HCT116 (cell line): ENCODE measurements around the gene AXIN1. TPM values are rescaled to one million over a fixed set of nuclear protein-coding genes. Genes with fewer than 3 reads are reported as not detected.

ENCODE experiments used
- ATAC-seq: fragments of 200-7000 bp; cut with Tn5 transposase; 2 replicates; pipeline ENCODE4 v1.9.1; 2020; ENCODE audit warnings: mild to moderate bottlenecking, moderate library complexity
- BruUV-seq: library from RNA; stranded (reverse); fragments of 400-500 nt; replicated peaks from 2 replicates; lab custom pipeline; 2021; lab: Mats Ljungman, UMichigan
- CTCF ChIA-PET: fragments of 300-600 bp; sonication (Branson Sonifier 250); formaldehyde crosslinking; loops from one replicate; lab custom pipeline; 2021; ENCODE audit warnings: antibody characterized with exemption; lab: Charles Lee
- POLR2A ChIA-PET: fragments of 300-600, 350-600 bp; sonication (Branson Sonifier 250); formaldehyde crosslinking; loops from one replicate; lab custom pipeline; 2021; ENCODE audit warnings: antibody characterized with exemption; lab: Charles Lee
- RAD21 ChIA-PET, 2 experiments: fragments of 300-600 bp; sonication (Branson Sonifier 250); formaldehyde crosslinking; loops; one replicate each; lab custom pipeline; 2023; ENCODE audit warnings: low total read pairs in 2 of 2; ENCODE audit not compliant: uncharacterized antibody in 2 of 2, unreplicated experiment in 2 of 2, low non-redundant PET in 1 of 2; lab: Charles Lee
- DNase-seq: peaks from one replicate; pipeline ENCODE4 v3.0.0-alpha.2; 2010; ENCODE audit warnings: low read depth, low spot score
- H2AFZ ChIP-seq: fragments of 200-600 bp; shearing (Covaris generic), sonication (generic); 2 replicates; pipeline ENCODE4 v1.6.1; 2017; ENCODE audit warnings: low read depth, mixed run types, mixed read lengths, antibody characterized with exemption, low read length; ENCODE audit not compliant: poor library complexity, severe bottlenecking
- H3K27ac ChIP-seq: 2 replicates; pipeline ENCODE4 v1.5.1; 2012; ENCODE audit warnings: low read depth, low read length
- H3K27me3 ChIP-seq: fragments of 200-600 bp; sonication (generic); 2 replicates; pipeline ENCODE4 v1.6.1; 2016; ENCODE audit warnings: mixed run types, low read length, mixed read lengths; ENCODE audit not compliant: insufficient read depth
- H3K36me3 ChIP-seq, 2 experiments: fragments of 200-500 bp in 1 of 2; fragments of 200-600 bp in 1 of 2; sonication (Bioruptor generic) in 1 of 2; sonication (generic) in 1 of 2; 2 replicates each; pipeline versions ENCODE4 v1.5.1 to v1.6.1; 2014 to 2016; ENCODE audit warnings: low read length in 2 of 2, inconsistent platforms in 1 of 2, mixed read lengths in 1 of 2, mixed run types in 1 of 2; ENCODE audit not compliant: insufficient read depth in 2 of 2, control insufficient read depth in 1 of 2
- H3K4me1 ChIP-seq, 2 experiments: fragments of 200-600 bp in 1 of 2; sonication (generic) in 1 of 2; 2 replicates each; pipeline versions ENCODE4 v1.5.1 to v1.6.1; 2012 to 2017; ENCODE audit warnings: low read length in 2 of 2, inconsistent platforms in 1 of 2, mild to moderate bottlenecking in 1 of 2, mixed read lengths in 1 of 2, mixed run types in 1 of 2, moderate library complexity in 1 of 2; ENCODE audit not compliant: insufficient read depth in 2 of 2, control insufficient read depth in 1 of 2
- H3K4me2 ChIP-seq: fragments of 200-600 bp; sonication (generic); 2 replicates; pipeline ENCODE4 v1.6.1; 2017; ENCODE audit warnings: mixed run types, low read length, mixed read lengths
- H3K4me3 ChIP-seq, 2 experiments: fragments of 200-600 bp in 1 of 2; sonication (generic) in 1 of 2; replicated peaks in 1 of 2; 2 replicates each; pipeline ENCODE4 v1.5.1; 2011 to 2016; ENCODE audit warnings: low read length in 2 of 2, control low read depth in 1 of 2, low read depth in 1 of 2, mild to moderate bottlenecking in 1 of 2, mixed read lengths in 1 of 2, mixed run types in 1 of 2
- H3K79me2 ChIP-seq: fragments of 200-600 bp; sonication (generic); 2 replicates; pipeline ENCODE4 v1.6.1; 2017; ENCODE audit warnings: mild to moderate bottlenecking, mixed run types, low read length, moderate library complexity, mixed read lengths; ENCODE audit not compliant: insufficient read depth
- H3K9ac ChIP-seq: fragments of 200-600 bp; sonication (generic); 2 replicates; pipeline ENCODE4 v1.6.1; 2016; ENCODE audit warnings: low read length, mixed read lengths
- H3K9me2 ChIP-seq: fragments of 200-600 bp; sonication (generic), shearing (Covaris generic); 2 replicates; pipeline ENCODE4 v1.6.1; 2017; ENCODE audit warnings: mixed run types, mild to moderate bottlenecking, moderate library complexity; ENCODE audit not compliant: insufficient read depth
- H3K9me3 ChIP-seq, 2 experiments: fragments of 200-500 bp in 1 of 2; fragments of 200-600 bp in 1 of 2; sonication (Bioruptor generic) in 1 of 2; sonication (generic) in 1 of 2; 2 replicates each; pipeline ENCODE4 v1.6.1; 2014 to 2017; ENCODE audit warnings: low read length in 2 of 2, mixed read lengths in 2 of 2, inconsistent platforms in 1 of 2, low read depth in 1 of 2, mild to moderate bottlenecking in 1 of 2, mixed run types in 1 of 2, moderate library complexity in 1 of 2; ENCODE audit not compliant: control insufficient read depth in 1 of 2, insufficient read depth in 1 of 2
- H4K20me1 ChIP-seq: fragments of 200-600 bp; sonication (generic), shearing (Covaris generic); 2 replicates; pipeline ENCODE4 v1.6.1; 2017; ENCODE audit warnings: mixed run types, mild to moderate bottlenecking, moderate library complexity; ENCODE audit not compliant: insufficient read depth
- CEBPB ChIP-seq: IDR thresholded peaks from 2 replicates; pipeline ENCODE4 v1.6.1; 2012; ENCODE audit warnings: low read depth
- EGR1 ChIP-seq: IDR thresholded peaks from 2 replicates; pipeline ENCODE4 v1.6.1; 2012; ENCODE audit warnings: low read depth
- ELF1 ChIP-seq: IDR thresholded peaks from 2 replicates; pipeline ENCODE4 v1.6.1; 2012; ENCODE audit warnings: low read depth, borderline replicate concordance
- EZH2 ChIP-seq: fragments of 200-600 bp; sonication (generic); IDR thresholded peaks from 2 replicates; pipeline ENCODE4 v1.6.1; 2017; ENCODE audit warnings: antibody characterized with exemption, mixed run types
- EZH2phosphoT487 ChIP-seq: fragments of 200-600 bp; IDR thresholded peaks from 2 replicates; pipeline ENCODE4 v1.6.1; 2018; ENCODE audit warnings: antibody characterized with exemption, borderline replicate concordance
- FOSL1 ChIP-seq: IDR thresholded peaks from 2 replicates; pipeline ENCODE4 v1.6.1; 2012; ENCODE audit warnings: low read depth
- JUND ChIP-seq: IDR thresholded peaks from 2 replicates; pipeline ENCODE4 v1.6.1; 2012
- POLR2A ChIP-seq: IDR thresholded peaks from 2 replicates; pipeline ENCODE4 v1.7.0; 2011; ENCODE audit warnings: borderline replicate concordance; ENCODE audit not compliant: insufficient read depth, insufficient read length; ENCODE audit errors: extremely low read depth
- POLR2AphosphoS5 ChIP-seq: IDR thresholded peaks from 2 replicates; pipeline ENCODE4 v1.6.1; 2011; ENCODE audit warnings: mild to moderate bottlenecking, low read depth, low read length, moderate library complexity
- RAD21 ChIP-seq: IDR thresholded peaks from 2 replicates; pipeline ENCODE4 v1.6.1; 2012; ENCODE audit warnings: low read depth, mild to moderate bottlenecking
- SIN3A ChIP-seq: IDR thresholded peaks from 2 replicates; pipeline ENCODE4 v1.6.1; 2012; ENCODE audit warnings: low read depth
- SP1 ChIP-seq: IDR thresholded peaks from 2 replicates; pipeline ENCODE4 v1.6.1; 2012; ENCODE audit warnings: low read depth
- SRF ChIP-seq: IDR thresholded peaks from 2 replicates; pipeline ENCODE4 v1.6.1; 2012; ENCODE audit warnings: low read depth
- TCF7L2 ChIP-seq: IDR thresholded peaks from 2 replicates; pipeline ENCODE4 v1.7.0; 2011; ENCODE audit warnings: borderline replicate concordance, inconsistent platforms; ENCODE audit not compliant: insufficient read depth, insufficient read length; ENCODE audit errors: extremely low read depth
- YY1 ChIP-seq: IDR thresholded peaks from 2 replicates; pipeline ENCODE4 v1.6.1; 2011; ENCODE audit warnings: low read length, low read depth, moderate library complexity, mild to moderate bottlenecking; ENCODE audit not compliant: insufficient replicate concordance; ENCODE audit errors: extremely low read depth
- ZFX ChIP-seq: fragments of 450-650 bp; IDR thresholded peaks from 2 replicates; pipeline ENCODE4 v1.6.1; 2017
- ZNF274 ChIP-seq: fragments of 200-500 bp; sonication (Bioruptor generic); IDR thresholded peaks from 2 replicates; pipeline ENCODE4 v1.6.1; 2014; ENCODE audit warnings: mild to moderate bottlenecking, low read depth, low read length, inconsistent platforms
- intact Hi-C: fragments of 100-400 bp; cut with micrococcal nuclease; formaldehyde crosslinking; loops from 2 replicates; pipeline ENCODE4 v1.10.0; 2022
- total RNA-seq: library from RNA; stranded (reverse); gene quantifications from one replicate; pipeline ENCODE4 v1.2.1, GENCODE V29; 2021; ENCODE audit not compliant: unreplicated experiment
- TF ChIP-seq, protein P1 (sequence below): IDR thresholded peaks from 2 replicates; pipeline ENCODE4 v1.6.1; 2011; ENCODE audit warnings: mild to moderate bottlenecking, low read length, moderate library complexity; ENCODE audit not compliant: insufficient replicate concordance; ENCODE audit errors: extremely low read depth
- TF ChIP-seq, protein P2 (sequence below): IDR thresholded peaks from 2 replicates; pipeline ENCODE4 v1.6.1; 2012

The AXIN1 gene
- total RNA-seq, 1 experiment from 2014 or later = 20.2 TPM

DNA sequence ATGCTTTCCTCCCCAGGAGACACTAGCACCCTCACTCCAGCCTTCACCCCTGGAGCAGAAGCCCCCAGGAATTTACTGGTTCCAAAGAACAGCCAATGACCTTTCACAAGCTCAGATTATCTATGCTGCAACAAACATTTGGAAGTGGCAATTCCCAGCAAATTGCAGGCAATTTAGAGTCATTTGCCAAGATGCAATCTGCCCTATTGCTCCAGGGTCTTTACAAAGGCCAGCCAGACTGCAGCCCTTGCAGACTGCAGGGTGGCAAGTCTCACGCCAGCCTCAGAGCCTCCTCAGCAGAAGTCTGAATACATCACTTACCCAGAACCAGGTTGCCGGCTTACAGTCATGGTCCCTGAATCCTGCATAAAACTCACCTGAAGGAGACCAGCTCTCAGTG lies 21.8 kb downstream of the AXIN1 start:
- peaks cover 17 to 32% of the 10 kb centered on the region in 2 experiments for H3K4me1 ChIP-seq
- no peaks in the 10 kb centered on the region for H3K27me3 ChIP-seq
- no TSS peak for BruUV-seq
- no peak for ATAC-seq
- POLR2A ChIA-PET = no interaction called here
- H3K4me2 ChIP-seq = no peak overlapping the region
- H3K9ac ChIP-seq = no peak overlapping the region
- H3K27ac ChIP-seq = no peak overlapping the region
- intact Hi-C loops = no loop called here
- no peaks in the 10 kb centered on the region for H3K9me3 ChIP-seq
- CTCF ChIA-PET = no interaction called here
- H3K36me3 ChIP-seq = no peaks in the 10 kb centered on the region
- no peak for DNase-seq
- H4K20me1 ChIP-seq = no peaks in the 10 kb centered on the region
- TF ChIP-seq, protein P1, sequence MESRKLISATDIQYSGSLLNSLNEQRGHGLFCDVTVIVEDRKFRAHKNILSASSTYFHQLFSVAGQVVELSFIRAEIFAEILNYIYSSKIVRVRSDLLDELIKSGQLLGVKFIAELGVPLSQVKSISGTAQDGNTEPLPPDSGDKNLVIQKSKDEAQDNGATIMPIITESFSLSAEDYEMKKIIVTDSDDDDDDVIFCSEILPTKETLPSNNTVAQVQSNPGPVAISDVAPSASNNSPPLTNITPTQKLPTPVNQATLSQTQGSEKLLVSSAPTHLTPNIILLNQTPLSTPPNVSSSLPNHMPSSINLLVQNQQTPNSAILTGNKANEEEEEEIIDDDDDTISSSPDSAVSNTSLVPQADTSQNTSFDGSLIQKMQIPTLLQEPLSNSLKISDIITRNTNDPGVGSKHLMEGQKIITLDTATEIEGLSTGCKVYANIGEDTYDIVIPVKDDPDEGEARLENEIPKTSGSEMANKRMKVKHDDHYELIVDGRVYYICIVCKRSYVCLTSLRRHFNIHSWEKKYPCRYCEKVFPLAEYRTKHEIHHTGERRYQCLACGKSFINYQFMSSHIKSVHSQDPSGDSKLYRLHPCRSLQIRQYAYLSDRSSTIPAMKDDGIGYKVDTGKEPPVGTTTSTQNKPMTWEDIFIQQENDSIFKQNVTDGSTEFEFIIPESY = no peak
- TF ChIP-seq YY1 = no peak
- no peak for TF ChIP-seq TCF7L2
- TF ChIP-seq JUND = no peak
- no peak for TF ChIP-seq CEBPB
- no peak for TF ChIP-seq EZH2
- no peak for TF ChIP-seq POLR2A
- no peak for TF ChIP-seq POLR2AphosphoS5
- no peak for TF ChIP-seq RAD21
- TF ChIP-seq, protein P2, sequence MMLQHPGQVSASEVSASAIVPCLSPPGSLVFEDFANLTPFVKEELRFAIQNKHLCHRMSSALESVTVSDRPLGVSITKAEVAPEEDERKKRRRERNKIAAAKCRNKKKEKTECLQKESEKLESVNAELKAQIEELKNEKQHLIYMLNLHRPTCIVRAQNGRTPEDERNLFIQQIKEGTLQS = no peak
- no peak for TF ChIP-seq EGR1
- no peak for TF ChIP-seq SIN3A
- no peak for TF ChIP-seq SRF
- no peak for TF ChIP-seq ELF1
- no peak for TF ChIP-seq ZFX
- no peak for TF ChIP-seq FOSL1
- TF ChIP-seq SP1 = no peak
- TF ChIP-seq EZH2phosphoT487 = no peak
- no peak for TF ChIP-seq ZNF274
- H3K79me2 ChIP-seq = peaks cover 44% of the 10 kb centered on the region
- no peaks in the 10 kb centered on the region for H3K9me2 ChIP-seq
- H2AFZ ChIP-seq = no peak overlapping the region
- H3K4me3 ChIP-seq = no peak overlapping the region
- RAD21 ChIA-PET = no interaction called here
